Left hindlimb (tissue), 1 donor: ENCODE measurements around the gene TTBK1.

Experiments
- DNase-seq: peaks from one replicate; pipeline ENCODE4 v3.0.0-alpha.2; 2018

Gene TTBK1

DNA sequence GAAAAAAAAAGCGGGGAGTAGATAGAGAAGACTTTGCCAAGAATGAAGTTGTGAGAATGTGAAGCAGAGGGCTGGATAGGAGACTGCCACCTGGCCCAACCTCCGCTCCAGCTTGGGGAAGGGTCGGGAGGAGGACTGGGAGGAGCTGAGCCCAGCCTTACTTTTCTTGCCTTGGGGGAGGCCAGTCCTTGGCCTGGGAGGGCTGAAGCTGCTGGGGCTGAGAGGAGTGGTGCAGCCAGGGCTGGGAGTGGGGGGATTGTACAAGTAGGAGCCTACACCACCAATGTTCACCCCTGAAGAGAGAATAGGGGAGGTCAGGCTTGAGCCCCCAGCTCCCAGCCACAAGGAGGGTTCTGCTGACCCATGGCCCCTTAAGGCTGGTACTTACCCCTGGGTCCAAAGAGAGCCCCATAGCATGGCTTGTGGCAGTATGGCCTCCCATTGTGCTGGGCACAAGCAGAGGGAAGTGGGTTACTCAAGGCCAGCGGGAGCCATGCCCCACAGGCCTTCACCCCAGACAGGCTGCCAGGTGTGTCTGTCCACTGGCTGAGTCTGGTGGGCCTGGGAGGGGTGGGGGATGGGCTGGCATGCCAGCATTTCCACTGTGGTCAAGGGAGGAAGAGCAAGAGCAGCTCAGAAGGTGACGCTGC lies 64.3 kb downstream of the TTBK1 start:
- DNase-seq: no peak

DNA sequence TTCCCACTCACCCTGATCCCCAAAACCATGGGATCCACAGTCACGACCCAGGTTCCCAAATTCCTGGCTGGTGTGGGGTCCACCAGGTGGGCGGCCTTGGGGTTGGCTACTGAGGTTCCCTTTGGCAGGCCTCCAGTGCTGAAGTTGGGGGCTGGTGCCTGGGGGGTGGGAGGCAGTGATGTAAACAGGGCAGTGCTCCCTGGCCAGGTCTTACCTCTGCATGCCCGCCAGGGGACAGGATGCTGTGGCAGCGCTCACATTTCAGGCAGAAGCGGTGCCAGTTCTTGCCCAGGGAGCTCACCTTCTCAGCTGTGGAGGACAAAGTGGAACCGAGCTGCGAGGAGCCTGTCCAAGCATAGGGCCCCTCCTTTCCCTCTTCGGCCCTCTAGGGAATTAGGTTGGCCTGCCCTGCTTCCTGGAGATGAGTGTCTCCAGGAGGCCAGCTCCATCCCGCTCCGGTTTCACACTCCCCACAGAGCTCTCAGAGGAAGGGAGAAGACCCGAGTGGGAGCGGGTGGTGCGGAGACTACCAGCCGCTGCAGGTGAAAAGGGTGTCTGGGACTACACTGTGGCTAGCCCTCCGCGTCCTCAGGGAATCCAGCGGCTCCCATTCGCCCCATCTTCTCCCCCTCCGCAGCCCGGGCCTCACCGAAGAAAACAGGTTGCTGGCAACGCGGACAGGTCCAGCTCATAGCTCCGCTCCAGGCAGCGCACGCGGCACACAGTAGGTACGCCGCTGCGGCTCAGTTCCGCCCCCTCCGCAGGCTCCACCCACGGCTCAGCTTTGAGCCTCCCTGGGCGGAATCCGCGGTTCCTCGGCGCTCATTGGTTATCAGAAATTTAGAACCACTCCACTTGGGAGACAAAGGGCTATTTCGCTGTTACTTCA lies 65.1 kb downstream of the TTBK1 start, which contains the start of gene CRIP3:
TSS of gene CRIP3 (minus strand) at position 726 of the 889 bp plus-strand sequence. CDS start at position 692, 34 bp downstream.
- no peak for DNase-seq

DNA sequence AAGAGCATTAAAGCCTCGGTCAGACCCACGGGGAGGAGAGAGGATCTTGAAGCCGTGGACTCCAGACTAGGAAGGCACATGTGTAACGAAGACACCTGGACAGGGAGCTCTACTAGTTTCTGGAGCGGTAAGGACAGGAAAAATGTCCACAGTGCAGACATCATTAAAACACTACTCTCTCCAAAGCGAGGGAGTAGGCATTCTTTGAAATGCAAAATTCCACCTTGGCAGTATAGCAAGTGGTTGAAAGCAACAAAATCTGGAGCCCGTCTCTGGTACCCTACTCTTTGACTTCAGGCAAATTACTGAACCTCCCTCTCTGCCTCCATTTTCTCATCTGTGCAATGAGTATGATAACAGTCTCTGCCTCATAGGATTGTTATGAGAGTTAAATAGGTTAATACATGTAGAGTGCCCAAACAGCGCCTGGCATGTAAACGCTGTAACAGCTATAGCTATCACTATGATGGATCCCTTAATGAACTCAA lies 65.8 kb downstream of the TTBK1 start:
- no peak for DNase-seq

DNA sequence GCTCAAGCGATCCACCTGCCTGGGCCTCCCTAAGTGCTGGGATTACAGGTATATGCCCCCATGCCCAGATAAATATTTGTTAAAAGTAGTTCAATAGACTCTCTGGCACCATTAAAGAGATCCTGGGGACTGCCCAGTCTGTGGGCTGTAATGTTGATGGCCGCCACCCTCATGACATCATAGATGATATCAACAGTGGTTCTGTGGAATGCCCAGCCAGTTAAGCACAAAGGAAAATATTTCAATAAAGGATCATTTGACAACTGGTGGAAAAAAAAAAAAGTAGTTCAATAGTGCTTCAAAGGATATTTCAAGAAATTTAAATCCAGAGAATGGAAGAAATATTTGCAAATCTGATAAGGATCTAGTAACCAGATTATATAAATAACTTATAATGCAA lies 66.9 kb downstream of the TTBK1 start:
- no peak for DNase-seq

DNA sequence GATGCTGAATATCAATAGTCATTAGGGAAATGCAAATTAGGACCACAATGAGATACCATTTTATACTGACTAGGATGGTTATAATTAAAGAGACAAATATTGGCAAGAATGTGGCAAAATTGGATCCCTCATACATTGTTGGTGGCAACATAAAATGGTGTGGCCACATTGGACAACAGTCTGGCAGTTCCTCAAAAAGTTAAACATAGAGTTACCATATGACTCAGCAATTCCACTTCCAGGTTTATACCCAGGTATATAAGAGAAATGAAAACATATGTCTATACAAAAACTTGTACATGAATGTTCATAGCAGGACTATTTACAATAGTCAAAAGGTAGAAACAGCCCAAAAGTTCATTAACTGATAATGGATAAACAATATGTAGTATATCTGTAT lies 67.3 kb downstream of the TTBK1 start:
- DNase-seq: no peak

DNA sequence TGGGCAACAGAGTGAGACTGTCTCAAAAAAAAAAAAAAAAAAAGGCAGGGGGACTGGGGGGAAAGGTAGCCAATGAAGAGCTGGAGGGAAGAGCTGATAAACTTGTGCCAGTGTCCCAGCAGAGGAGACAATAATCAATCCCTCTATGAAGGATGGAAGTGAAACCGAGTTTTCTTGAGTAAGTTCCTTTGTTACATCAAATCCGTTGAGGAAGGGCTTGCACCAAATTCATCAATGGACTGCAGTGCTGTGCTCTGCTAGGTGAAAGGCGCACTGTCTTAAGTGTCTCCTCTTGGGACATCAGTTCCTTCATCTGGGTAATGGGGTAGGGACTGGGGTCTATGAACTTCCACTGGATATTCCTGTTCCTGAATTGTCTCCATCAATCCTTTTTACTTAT lies 68.4 kb downstream of the TTBK1 start:
- no peak for DNase-seq

DNA sequence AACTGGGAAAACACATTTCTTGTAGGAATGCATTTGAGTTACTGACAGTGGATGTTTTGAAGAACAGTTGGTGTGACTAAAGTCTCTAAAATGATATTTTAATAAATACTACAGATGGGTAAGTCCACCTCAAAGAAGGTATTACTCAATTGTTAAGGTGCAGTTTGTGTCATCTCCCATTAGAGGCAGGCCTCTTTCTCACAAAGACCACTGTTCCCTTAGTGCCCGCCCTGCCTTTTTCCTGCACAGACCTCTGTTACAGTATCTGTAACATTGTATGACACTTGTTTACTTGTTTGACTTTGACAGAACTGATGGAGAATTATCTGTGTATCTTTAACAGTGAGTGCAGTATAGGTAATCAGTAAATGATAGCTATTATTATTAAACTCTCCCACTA lies 70.5 kb downstream of the TTBK1 start:
- no peak for DNase-seq

DNA sequence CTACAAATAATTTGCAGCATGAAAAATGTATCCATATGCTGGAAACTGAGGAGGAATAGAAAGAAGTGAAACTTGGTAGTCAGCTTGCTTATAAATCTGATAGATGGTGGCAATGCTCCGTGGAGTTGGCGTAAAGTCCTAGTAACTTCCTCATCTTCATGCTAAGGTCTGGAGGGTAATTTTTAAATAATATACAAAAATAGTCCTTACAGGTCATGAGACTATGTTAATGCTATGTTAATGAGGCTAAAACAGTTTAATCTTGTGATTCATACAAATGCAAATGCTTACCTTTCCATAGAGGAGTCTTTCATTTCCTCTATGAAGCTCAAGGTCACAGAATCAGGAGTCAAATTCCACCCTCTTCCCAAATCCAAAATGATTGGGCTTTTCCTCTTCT lies 74.7 kb downstream of the TTBK1 start:
- DNase-seq: no peak

DNA sequence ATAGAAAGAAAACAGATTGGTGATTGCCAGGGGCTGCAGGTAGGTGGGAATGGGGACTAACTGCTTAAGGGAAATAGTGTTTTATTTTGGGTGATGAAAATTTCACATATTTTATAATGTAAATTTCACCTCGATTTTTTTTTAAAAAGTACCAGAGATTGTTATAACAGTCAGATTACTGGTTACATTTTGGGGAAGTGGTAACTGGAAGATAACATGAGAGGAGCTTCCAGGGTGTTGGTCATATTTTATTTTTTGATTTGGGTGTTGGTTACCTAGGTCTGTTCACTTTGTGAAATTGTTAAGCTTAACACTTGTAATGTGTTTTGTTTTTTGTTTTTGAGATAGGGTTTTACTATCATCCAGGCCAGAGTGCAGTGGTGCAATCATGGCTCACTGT lies 82.6 kb downstream of the TTBK1 start:
- no peak for DNase-seq

DNA sequence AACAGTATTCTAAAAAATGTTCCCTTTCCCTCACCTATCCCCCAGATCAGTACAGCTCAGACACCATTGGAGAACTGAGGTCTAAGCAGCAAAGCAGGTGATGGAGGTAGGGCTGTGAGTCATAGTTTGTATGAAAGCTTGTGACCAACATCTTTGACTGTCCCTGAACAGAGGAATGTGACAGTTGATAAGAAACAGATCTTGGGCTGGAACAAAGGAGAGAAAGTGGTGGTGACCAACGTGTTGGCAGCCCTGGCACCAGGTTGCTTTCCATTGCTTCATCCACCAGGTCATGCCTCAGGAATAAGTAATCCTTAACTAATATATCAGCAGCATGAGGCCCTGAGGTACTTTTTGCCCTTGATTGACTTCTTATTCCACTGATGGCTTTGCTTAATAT lies 85.2 kb downstream of the TTBK1 start:
- no peak for DNase-seq

DNA sequence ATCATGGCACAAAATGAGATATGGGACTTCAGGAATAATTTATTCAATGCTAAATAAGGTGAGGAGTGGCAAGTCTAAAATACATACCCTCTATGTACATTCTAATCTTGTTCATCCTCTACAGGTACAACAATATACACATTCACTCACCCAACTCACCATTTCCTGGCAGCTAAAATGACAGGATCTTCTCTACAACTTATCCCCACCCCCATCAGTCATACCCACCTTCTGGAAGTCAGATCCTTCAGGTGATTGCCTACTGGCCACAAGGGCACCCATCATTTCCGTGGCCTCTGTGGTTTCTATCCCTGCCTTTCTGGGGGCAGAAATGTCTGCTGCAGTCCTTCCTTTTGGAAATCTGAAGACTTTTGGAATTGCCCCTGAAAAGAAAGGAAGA lies 88.2 kb downstream of the TTBK1 start:
- no peak for DNase-seq

DNA sequence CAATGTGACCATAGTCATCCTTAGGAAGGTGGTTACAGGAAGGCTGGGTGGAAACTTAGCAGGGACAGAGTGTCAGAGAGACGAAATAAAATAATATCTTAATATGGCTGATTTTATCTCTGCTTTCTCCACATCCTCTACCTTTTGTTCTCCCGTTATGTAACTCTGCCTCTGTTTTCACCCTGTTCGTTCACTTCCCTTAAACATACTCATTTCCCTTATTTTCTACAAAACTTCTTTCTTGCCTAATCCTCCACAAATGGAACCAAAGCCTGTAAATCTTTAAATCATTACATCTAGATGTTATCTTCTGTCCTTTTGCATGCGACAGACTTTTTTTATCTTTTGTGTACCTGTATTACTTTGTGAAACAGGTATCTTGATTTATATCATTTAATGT lies 88.6 kb downstream of the TTBK1 start:
- DNase-seq: no peak

DNA sequence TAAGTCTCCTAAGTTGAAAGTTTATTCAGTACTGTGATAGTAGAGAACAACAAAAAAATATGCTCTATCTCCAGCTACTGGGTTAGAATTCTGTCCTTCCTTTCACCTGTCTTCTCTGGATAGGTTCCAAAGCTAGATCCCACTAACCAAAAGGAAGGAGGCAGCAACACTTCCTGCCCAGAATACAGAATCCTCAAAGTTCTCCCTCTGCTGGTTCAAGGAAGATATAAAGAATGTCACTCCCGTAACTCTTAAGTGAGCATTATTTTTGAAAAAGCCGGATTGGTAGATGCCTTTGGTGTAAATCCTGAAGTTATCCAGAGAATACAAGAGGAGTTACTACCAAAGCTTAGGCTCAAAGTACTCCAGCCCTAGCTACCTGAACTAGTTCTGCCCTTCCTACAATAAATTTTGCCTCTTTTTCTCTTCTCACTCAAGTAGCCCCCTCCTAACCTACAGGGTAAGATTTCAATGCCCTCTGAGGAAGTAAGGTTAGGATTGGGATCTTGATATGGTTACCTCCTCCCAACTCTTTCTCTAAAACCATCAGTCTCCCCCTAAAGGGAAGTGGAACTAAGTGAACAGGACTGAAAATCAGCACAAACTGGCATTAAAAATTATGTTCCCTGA lies 91.3 kb downstream of the TTBK1 start:
- DNase-seq: no peak

DNA sequence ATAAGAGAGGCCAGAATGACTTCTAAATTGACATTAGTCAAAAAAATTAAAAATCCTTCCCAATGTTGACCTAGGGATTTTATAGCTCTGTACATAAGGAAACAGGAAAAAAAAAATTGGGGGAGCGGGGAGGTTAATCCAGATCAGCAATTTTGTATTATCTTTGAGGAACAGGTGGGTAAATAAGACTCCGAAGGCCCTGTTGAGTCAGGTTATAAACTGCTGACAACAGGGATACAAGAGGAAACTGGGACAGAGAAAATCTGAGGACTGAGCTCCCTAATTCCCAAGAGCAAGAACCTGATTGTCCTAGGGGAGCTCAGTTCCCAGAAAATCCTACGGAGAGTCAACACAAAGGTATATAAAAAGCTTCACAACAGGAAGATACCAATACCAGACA lies 92.2 kb downstream of the TTBK1 start:
- no peak for DNase-seq

DNA sequence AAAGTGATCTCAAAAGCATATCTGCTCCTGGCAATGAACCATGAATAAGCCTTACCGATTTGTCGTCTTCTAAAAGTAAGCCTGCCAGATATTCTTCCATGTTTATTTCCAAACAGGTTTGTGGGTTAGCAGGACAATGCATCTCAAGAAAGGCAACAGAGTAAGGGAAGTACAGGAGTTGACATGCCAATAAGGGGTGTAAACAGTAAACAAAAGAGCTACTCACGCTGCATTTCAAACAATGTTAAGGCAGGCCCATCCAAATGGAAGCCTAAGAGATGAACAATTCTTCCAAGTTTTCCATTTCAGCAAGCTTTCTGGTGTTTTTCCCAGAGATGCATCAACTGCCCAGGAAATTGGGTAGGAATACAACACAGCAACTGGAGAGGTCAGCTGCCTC lies 93.1 kb downstream of the TTBK1 start:
- no peak for DNase-seq
